ENCODE data around the gene AGPAT3.

Gene AGPAT3

GRCh38 chr21:44018813-44019567 lies 154.0 kb downstream of the AGPAT3 start:
- in situ Hi-C loops (cut with HindIII; ENCODE audit: low sequenced_read_pairs) = no loop called here
- DNase-seq (ENCODE audit: low read depth, low spot score) = no peak
- no peak overlapping the region for H3K4me3 ChIP-seq (ENCODE audit: low read depth, low read length)
- no peak for TF ChIP-seq CTCF (IDR thresholded peaks at IDR 0.05; ENCODE audit: low read depth, low read length)

- TF ChIP-seq CTCF (IDR thresholded peaks at IDR 0.05; ENCODE audit: low read depth, low read length) = no peak
- no peak overlapping the region for H3K4me3 ChIP-seq (ENCODE audit: low read depth, low read length)
- in situ Hi-C loops (cut with HindIII; ENCODE audit: low sequenced_read_pairs) = no loop called here
- no peak for DNase-seq (ENCODE audit: low read depth, low spot score)
These were observed 154.5 kb downstream of the AGPAT3 start for GRCh38 chr21:44019568-44019958.

- no peak overlapping the region for H3K4me3 ChIP-seq (ENCODE audit: low read depth, low read length)
- no peak for DNase-seq (ENCODE audit: low read depth, low spot score)
- TF ChIP-seq CTCF (IDR thresholded peaks at IDR 0.05; ENCODE audit: low read depth, low read length) = no peak
- in situ Hi-C loops (cut with HindIII; ENCODE audit: low sequenced_read_pairs) = no loop called here
These were observed 155.5 kb downstream of the AGPAT3 start for GRCh38 chr21:44020551-44020950.

GRCh38 chr21:44021064-44021463 lies 156.0 kb downstream of the AGPAT3 start:
- no peak for TF ChIP-seq CTCF (IDR thresholded peaks at IDR 0.05; ENCODE audit: low read depth, low read length)
- no peak overlapping the region for H3K4me3 ChIP-seq (ENCODE audit: low read depth, low read length)
- in situ Hi-C loops (cut with HindIII; ENCODE audit: low sequenced_read_pairs) = no loop called here
- no peak for DNase-seq (ENCODE audit: low read depth, low spot score)

GRCh38 chr21:44024257-44024656 lies 159.2 kb downstream of the AGPAT3 start:
- no peak for TF ChIP-seq CTCF (IDR thresholded peaks at IDR 0.05; ENCODE audit: low read depth, low read length)
- DNase-seq (ENCODE audit: low read depth, low spot score) = no peak
- H3K4me3 ChIP-seq (ENCODE audit: low read depth, low read length) = no peak overlapping the region
- in situ Hi-C loops (cut with HindIII; ENCODE audit: low sequenced_read_pairs) = no loop called here

GRCh38 chr21:44024887-44025353 lies 159.9 kb downstream of the AGPAT3 start:
- H3K4me3 ChIP-seq (ENCODE audit: low read depth, low read length) = no peak overlapping the region
- in situ Hi-C loops (cut with HindIII; ENCODE audit: low sequenced_read_pairs) = no loop called here
- TF ChIP-seq CTCF (IDR thresholded peaks at IDR 0.05; ENCODE audit: low read depth, low read length) = peak; percentile 18
- DNase-seq (ENCODE audit: low read depth, low spot score) = peak; percentile 80
